Astrocyte (in vitro differentiated cells and primary cell): ENCODE results near the gene SNCAIP. TPM values are rescaled to one million over a fixed set of nuclear protein-coding genes. Genes with fewer than 3 reads are reported as not detected.

ENCODE experiments used
- DNase-seq: peaks from one replicate; pipeline ENCODE4 v3.0.0-alpha.2; 2010; ENCODE audit warnings: low read depth
- FAIRE-seq: peaks from 2 replicates; lab custom pipeline; 2011; peaks lifted over from hg19 to GRCh38; lab: Jason Lieb, UNC
- H2AFZ ChIP-seq: 2 replicates; pipeline ENCODE4 v1.6.0; 2012; ENCODE audit warnings: low read depth, low read length, inconsistent platforms
- H3K27ac ChIP-seq: 2 replicates; pipeline ENCODE4 v1.5.1; 2011; ENCODE audit warnings: low read depth, low read length, inconsistent platforms
- H3K27me3 ChIP-seq: 2 replicates; pipeline ENCODE4 v1.6.0; 2011; ENCODE audit warnings: low read length, inconsistent platforms; ENCODE audit not compliant: insufficient read depth
- H3K36me3 ChIP-seq: 2 replicates; pipeline ENCODE4 v1.5.1; 2011; ENCODE audit warnings: low read length, inconsistent platforms; ENCODE audit not compliant: insufficient read depth
- H3K4me1 ChIP-seq: 2 replicates; pipeline ENCODE4 v1.5.1; 2011; ENCODE audit warnings: low read length, inconsistent platforms; ENCODE audit not compliant: insufficient read depth
- H3K4me2 ChIP-seq: 2 replicates; pipeline ENCODE4 v1.6.0; 2012; ENCODE audit warnings: low read length, inconsistent platforms
- H3K4me3 ChIP-seq: 2 replicates; pipeline ENCODE4 v1.5.1; 2011; ENCODE audit warnings: low read depth, mild to moderate bottlenecking, low read length, inconsistent platforms; ENCODE audit not compliant: insufficient read depth
- H3K79me2 ChIP-seq: 2 replicates; pipeline ENCODE4 v1.6.0; 2012; ENCODE audit warnings: mild to moderate bottlenecking, low read length, inconsistent platforms; ENCODE audit not compliant: insufficient read depth
- H3K9ac ChIP-seq: 2 replicates; pipeline ENCODE4 v1.6.0; 2012; ENCODE audit warnings: mild to moderate bottlenecking, low read length, inconsistent platforms
- H3K9me3 ChIP-seq: 2 replicates; pipeline ENCODE4 v1.5.1; 2012; ENCODE audit warnings: low read depth, mild to moderate bottlenecking, low read length, inconsistent platforms; ENCODE audit not compliant: insufficient read depth
- H4K20me1 ChIP-seq: 2 replicates; pipeline ENCODE4 v1.6.0; 2012; ENCODE audit warnings: low read length, inconsistent platforms; ENCODE audit not compliant: insufficient read depth
- H3K27ac Mint-ChIP-seq: one replicate; pipeline ENCODE4 v1.8.0; 2021; ENCODE audit warnings: mild to moderate bottlenecking, mixed read lengths; ENCODE audit not compliant: unreplicated experiment
- H3K27me3 Mint-ChIP-seq: one replicate; pipeline ENCODE4 v1.8.0; 2021; ENCODE audit warnings: low read depth, mixed read lengths; ENCODE audit not compliant: unreplicated experiment
- H3K36me3 Mint-ChIP-seq: one replicate; pipeline ENCODE4 v1.8.0; 2021; ENCODE audit warnings: low read depth, mixed read lengths; ENCODE audit not compliant: unreplicated experiment
- H3K4me1 Mint-ChIP-seq: one replicate; pipeline ENCODE4 v1.8.0; 2021; ENCODE audit warnings: low read depth, mixed read lengths; ENCODE audit not compliant: unreplicated experiment
- H3K4me3 Mint-ChIP-seq: one replicate; pipeline ENCODE4 v1.8.0; 2021; ENCODE audit warnings: mild to moderate bottlenecking, moderate library complexity, mixed read lengths; ENCODE audit not compliant: unreplicated experiment
- H3K9me3 Mint-ChIP-seq: one replicate; pipeline ENCODE4 v1.8.0; 2021; ENCODE audit warnings: mild to moderate bottlenecking, mixed read lengths; ENCODE audit not compliant: unreplicated experiment
- EZH2 ChIP-seq: IDR thresholded peaks from 2 replicates; pipeline ENCODE4 v1.6.1; 2012; ENCODE audit warnings: mild to moderate bottlenecking, low read length, inconsistent platforms; ENCODE audit not compliant: insufficient read depth
- total RNA-seq: library from RNA; stranded (reverse); gene quantifications from 2 replicates; pipeline ENCODE4 v1.2.1, GENCODE V29; 2021
- TF ChIP-seq, protein P1 (sequence below): IDR thresholded peaks from 2 replicates; pipeline ENCODE4 v1.5.1; 2011; ENCODE audit warnings: low read depth, mild to moderate bottlenecking, inconsistent platforms, low read length, moderate library complexity; ENCODE audit not compliant: insufficient read depth

Gene SNCAIP
- total RNA-seq, 1 donor from 2014 or later, result 1.7 TPM

DNA sequence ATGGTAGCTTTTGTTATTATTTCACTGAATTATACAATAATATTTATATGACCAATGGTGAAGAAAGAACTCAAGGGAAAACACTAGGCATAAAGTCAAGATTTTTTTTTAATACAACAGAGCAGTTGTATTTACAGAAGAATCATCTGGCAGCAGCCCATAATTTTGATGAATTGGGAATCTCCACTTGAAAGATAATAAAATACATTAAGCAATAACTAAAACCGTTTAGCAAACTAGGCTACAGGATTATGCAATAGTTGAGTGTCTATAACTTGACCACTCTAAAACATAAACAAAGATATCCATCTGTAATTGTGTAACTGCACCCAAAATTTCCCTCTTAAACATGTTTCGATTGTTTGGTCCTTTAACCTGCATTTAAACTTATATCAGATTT lies 80.8 kb downstream of the SNCAIP start:
- Mint-ChIP-seq H3K4me1 (no peaks in the 10 kb centered on the region), H3K36me3 (no peaks in the 10 kb centered on the region), H3K27me3 (peaks cover 4% of the 10 kb centered on the region), H3K27ac (no peak overlapping the region), H3K9me3 (peaks cover 2% of the 10 kb centered on the region), H3K4me3 (no peak overlapping the region)
- Histone ChIP-seq H3K27ac (no peak overlapping the region), H3K4me3 (no peak overlapping the region), H3K9me3 (no peaks in the 10 kb centered on the region), H3K9ac (no peak overlapping the region), H2AFZ (no peak overlapping the region), H3K4me2 (no peak overlapping the region), H3K4me1 (no peaks in the 10 kb centered on the region), H3K79me2 (no peaks in the 10 kb centered on the region), H4K20me1 (no peaks in the 10 kb centered on the region), H3K27me3 (no peaks in the 10 kb centered on the region), H3K36me3 (no peaks in the 10 kb centered on the region)
- no peak for DNase-seq
- TF ChIP-seq EZH2, result no peak
- TF ChIP-seq, protein P1, sequence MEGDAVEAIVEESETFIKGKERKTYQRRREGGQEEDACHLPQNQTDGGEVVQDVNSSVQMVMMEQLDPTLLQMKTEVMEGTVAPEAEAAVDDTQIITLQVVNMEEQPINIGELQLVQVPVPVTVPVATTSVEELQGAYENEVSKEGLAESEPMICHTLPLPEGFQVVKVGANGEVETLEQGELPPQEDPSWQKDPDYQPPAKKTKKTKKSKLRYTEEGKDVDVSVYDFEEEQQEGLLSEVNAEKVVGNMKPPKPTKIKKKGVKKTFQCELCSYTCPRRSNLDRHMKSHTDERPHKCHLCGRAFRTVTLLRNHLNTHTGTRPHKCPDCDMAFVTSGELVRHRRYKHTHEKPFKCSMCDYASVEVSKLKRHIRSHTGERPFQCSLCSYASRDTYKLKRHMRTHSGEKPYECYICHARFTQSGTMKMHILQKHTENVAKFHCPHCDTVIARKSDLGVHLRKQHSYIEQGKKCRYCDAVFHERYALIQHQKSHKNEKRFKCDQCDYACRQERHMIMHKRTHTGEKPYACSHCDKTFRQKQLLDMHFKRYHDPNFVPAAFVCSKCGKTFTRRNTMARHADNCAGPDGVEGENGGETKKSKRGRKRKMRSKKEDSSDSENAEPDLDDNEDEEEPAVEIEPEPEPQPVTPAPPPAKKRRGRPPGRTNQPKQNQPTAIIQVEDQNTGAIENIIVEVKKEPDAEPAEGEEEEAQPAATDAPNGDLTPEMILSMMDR, result no peak
- no peak for FAIRE-seq

DNA sequence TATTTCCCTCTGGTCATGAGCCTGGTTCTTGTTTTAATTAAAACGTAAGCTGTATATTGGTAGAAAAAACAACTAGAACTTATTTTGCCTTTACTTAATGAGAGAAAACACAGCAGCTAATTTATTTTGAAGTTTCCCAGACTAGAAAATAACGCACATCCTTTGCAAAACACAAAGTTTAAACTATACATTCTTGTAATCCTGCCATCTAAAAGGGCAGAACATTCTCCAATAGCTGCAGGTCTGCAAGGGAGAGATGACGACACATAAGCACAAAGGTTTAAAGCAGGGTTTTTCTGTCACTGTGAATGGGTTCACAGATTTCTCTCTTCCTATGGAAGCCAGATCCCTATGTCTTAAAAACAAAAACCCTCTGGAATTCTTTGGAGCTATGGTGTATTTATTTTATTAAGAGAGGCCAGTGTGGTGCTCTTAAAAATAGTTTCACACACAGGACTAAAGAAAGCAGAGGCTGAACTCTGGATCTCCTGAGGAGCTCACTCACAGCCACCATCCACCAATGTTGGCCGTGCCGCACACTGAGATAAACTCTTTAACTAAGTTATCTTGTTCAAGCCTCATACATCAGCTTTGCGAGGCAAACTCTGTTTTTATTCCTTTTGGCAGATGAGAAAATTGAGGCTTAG lies 82.4 kb downstream of the SNCAIP start:
- H3K9me3 ChIP-seq, result no peaks in the 10 kb centered on the region
- peaks cover 2% of the 10 kb centered on the region for H3K9me3 Mint-ChIP-seq
- peaks cover 4% of the 10 kb centered on the region for H3K27me3 Mint-ChIP-seq
- no peaks in the 10 kb centered on the region for H3K36me3 ChIP-seq
- H3K36me3 Mint-ChIP-seq, result no peaks in the 10 kb centered on the region
- no peaks in the 10 kb centered on the region for H3K27me3 ChIP-seq
- H3K4me2 ChIP-seq, result no peak overlapping the region
- no peak overlapping the region for H3K27ac ChIP-seq
- H3K9ac ChIP-seq, result no peak overlapping the region
- H2AFZ ChIP-seq, result no peak overlapping the region
- H3K4me1 Mint-ChIP-seq, result no peaks in the 10 kb centered on the region
- H3K27ac Mint-ChIP-seq, result no peak overlapping the region
- no peak for DNase-seq
- H3K79me2 ChIP-seq, result no peaks in the 10 kb centered on the region
- no peaks in the 10 kb centered on the region for H4K20me1 ChIP-seq
- TF ChIP-seq, protein P1, result no peak
- TF ChIP-seq EZH2, result no peak
- FAIRE-seq, result no peak
- H3K4me1 ChIP-seq, result no peaks in the 10 kb centered on the region
- H3K4me3 Mint-ChIP-seq, result no peak overlapping the region
- no peak overlapping the region for H3K4me3 ChIP-seq

DNA sequence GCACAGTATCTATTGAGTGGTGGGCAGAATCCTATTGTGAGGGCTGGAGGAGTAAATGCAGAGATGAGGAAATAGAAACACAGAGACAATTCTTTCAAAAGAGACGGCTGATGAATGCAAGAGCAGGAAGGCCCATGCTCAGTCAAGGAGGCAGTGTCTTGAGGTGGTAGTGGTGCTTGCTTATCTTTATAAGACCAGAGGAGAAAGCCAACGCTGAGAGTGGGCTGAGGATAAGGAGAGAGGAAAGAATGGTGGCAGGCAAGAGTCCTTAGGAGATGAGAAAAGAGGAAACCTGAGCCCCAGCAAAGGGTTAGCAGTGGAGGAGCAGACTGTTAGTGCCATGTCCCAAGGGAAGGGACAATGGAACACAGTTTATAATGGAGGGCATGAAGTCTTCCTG lies 86.0 kb downstream of the SNCAIP start:
- Histone ChIP-seq H3K9me3 (no peaks in the 10 kb centered on the region), H3K79me2 (no peaks in the 10 kb centered on the region), H3K36me3 (no peaks in the 10 kb centered on the region), H4K20me1 (no peaks in the 10 kb centered on the region), H2AFZ (no peak overlapping the region), H3K9ac (no peak overlapping the region), H3K27ac (no peak overlapping the region), H3K27me3 (no peaks in the 10 kb centered on the region), H3K4me2 (no peak overlapping the region), H3K4me1 (no peaks in the 10 kb centered on the region), H3K4me3 (no peak overlapping the region)
- H3K4me3 Mint-ChIP-seq, result no peak overlapping the region
- H3K27me3 Mint-ChIP-seq, result peaks cover 4% of the 10 kb centered on the region
- no peaks in the 10 kb centered on the region for H3K4me1 Mint-ChIP-seq
- H3K9me3 Mint-ChIP-seq, result peaks cover 2% of the 10 kb centered on the region
- no peaks in the 10 kb centered on the region for H3K36me3 Mint-ChIP-seq
- DNase-seq (no peak), FAIRE-seq (no peak)
- H3K27ac Mint-ChIP-seq, result no peak overlapping the region
- TF ChIP-seq, protein P1, result no peak
- TF ChIP-seq EZH2, result no peak
